Nephron (organoid): Measurements from ENCODE around the gene IGF2R.
A peak's percentile ranks its signal among the peaks of the same experiment; 100 is the strongest.

Experiments
- H3K27ac Mint-ChIP-seq, 3 experiments: 2 replicates each; pipeline ENCODE4 v1.8.0; 2020; ENCODE audit warnings: mixed read lengths in 3 of 3, mild to moderate bottlenecking in 2 of 3, moderate library complexity in 1 of 3
- H3K27me3 Mint-ChIP-seq: 2 replicates; pipeline ENCODE4 v1.8.0; 2021; ENCODE audit warnings: low read depth, mild to moderate bottlenecking, moderate library complexity, mixed read lengths
- H3K36me3 Mint-ChIP-seq: 2 replicates; pipeline ENCODE4 v1.8.0; 2020; ENCODE audit warnings: low read depth, mixed read lengths
- H3K4me1 Mint-ChIP-seq: 2 replicates; pipeline ENCODE4 v1.8.0; 2020; ENCODE audit warnings: mixed read lengths
- H3K4me3 Mint-ChIP-seq, 3 experiments: 2 replicates each; pipeline ENCODE4 v1.8.0; 2020; ENCODE audit warnings: mild to moderate bottlenecking in 3 of 3, mixed read lengths in 3 of 3, moderate library complexity in 2 of 3
- H3K9me3 Mint-ChIP-seq: 2 replicates; pipeline ENCODE4 v1.8.0; 2020; ENCODE audit warnings: mixed read lengths
- TF ChIP-seq, protein P1 (sequence below), 3 experiments: fragments of 200-600 bp; sonication (generic); IDR thresholded peaks; one replicate each; pipeline ENCODE4 v1.5.0; 2021; ENCODE audit warnings: antibody characterized with exemption in 3 of 3; ENCODE audit not compliant: unreplicated experiment in 3 of 3

The IGF2R gene

DNA sequence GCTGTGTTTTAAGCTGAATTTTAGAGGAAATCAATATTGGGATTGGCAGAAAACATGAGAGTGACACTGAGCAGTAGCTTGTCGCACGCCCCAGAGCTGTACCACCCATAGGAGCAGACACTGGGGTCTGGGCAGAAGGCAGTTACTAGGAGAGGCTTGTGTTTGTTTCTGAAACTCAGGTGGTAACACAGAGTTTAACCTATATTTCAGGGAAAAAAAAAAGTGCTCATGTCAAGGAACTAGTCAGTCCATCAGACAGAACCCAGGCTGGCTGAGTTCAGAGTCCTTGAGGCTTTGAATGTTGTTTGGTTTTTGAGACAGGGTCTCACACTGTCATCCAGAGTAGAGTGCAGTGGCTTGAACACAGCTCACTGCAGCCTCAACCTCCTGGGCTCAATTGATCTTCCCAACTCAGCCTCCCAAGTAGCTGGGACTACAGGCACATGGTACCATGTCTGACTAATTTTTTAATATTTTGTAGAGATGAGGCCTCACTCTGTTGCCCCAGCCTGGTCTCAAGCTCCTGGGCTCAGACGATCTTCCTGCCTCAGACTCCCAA, 159.3 kb downstream of the IGF2R start:
- TF ChIP-seq, protein P1, sequence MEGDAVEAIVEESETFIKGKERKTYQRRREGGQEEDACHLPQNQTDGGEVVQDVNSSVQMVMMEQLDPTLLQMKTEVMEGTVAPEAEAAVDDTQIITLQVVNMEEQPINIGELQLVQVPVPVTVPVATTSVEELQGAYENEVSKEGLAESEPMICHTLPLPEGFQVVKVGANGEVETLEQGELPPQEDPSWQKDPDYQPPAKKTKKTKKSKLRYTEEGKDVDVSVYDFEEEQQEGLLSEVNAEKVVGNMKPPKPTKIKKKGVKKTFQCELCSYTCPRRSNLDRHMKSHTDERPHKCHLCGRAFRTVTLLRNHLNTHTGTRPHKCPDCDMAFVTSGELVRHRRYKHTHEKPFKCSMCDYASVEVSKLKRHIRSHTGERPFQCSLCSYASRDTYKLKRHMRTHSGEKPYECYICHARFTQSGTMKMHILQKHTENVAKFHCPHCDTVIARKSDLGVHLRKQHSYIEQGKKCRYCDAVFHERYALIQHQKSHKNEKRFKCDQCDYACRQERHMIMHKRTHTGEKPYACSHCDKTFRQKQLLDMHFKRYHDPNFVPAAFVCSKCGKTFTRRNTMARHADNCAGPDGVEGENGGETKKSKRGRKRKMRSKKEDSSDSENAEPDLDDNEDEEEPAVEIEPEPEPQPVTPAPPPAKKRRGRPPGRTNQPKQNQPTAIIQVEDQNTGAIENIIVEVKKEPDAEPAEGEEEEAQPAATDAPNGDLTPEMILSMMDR (IDR thresholded peaks at IDR 0.05; ENCODE audit: unreplicated experiment in 3 of 3) = no peak
- Mint-ChIP-seq H3K4me1 (no peaks in the 10 kb centered on the region), H3K27me3 (no peaks in the 10 kb centered on the region), H3K36me3 (peaks cover 16% of the 10 kb centered on the region), H3K4me3 (no peak overlapping the region), H3K9me3 (no peaks in the 10 kb centered on the region), H3K27ac (peak overlapping the region in 1 of 3 experiments; percentile 46)

DNA sequence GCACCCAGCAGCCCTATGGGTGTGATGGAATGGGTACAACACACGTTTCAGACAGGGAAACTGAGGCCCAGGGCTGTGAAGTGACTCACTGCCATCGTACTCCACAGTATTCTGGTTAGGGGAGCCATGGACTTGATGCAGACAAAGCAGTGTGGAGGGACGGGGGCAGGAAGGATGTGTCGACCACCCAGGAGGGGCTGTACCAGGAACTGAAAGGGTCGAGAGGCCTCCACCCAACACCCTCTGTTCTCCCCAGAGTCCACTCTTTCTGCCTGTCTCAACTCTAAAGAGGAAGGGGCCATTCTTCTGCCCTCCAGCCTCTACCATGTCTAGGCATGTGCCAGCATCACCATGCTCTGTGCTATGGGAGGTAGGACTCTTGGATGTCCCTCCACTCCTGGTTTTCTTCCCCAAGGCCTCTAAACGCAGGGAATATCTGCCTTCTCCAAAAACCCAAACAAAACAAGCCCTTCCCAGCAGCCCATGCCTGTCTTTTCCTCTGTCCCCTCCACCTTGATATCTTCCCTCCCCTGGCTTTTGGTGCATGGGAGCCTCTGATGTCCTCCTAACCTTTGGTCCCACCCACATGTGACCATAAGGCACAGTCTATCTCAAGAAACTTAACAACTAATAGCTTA, 160.1 kb downstream of the IGF2R start:
- TF ChIP-seq, protein P1 (IDR thresholded peaks at IDR 0.05; ENCODE audit: unreplicated experiment in 3 of 3) = no peak
- H3K4me3 Mint-ChIP-seq = no peak overlapping the region
- H3K4me1 Mint-ChIP-seq = no peaks in the 10 kb centered on the region
- peaks cover 14% of the 10 kb centered on the region for H3K36me3 Mint-ChIP-seq
- H3K9me3 Mint-ChIP-seq = no peaks in the 10 kb centered on the region
- H3K27ac Mint-ChIP-seq = no peak overlapping the region
- H3K27me3 Mint-ChIP-seq = no peaks in the 10 kb centered on the region

DNA sequence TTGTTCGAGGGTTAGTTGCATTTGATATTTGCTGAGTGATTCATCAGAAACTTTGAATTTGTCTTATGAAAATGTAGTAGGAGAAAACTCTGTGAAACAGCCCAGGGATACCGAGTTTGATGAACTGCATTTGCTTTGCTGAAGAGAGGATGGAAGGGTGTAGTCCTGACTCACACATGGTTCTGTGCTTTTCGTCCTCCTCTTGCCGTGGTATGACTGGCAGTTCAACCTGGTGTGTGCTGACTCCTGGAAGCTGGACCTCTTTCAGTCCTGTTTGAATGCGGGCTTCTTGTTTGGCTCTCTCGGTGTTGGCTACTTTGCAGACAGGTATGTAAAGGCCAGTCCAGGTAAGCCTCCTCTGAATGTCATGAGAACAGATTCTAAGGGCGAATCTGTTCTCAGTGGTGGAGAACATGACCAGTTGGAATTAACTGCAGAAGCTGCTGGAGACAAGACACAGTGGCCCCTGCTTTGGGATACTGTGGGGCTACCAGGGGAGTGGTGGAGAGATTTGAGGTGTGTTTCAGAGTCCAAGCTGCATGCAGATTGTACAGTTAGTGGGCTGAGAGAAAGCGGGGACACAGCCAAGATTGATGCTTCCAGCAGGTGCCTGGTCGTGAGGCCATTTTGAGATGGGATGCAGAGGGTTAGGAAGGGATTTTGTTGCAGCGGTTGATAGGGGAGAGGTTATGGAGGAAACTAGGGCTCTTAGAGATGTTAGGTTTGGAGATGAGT, 161.2 kb downstream of the IGF2R start:
- Mint-ChIP-seq H3K27ac (no peak overlapping the region), H3K9me3 (no peaks in the 10 kb centered on the region), H3K36me3 (peaks cover 7% of the 10 kb centered on the region), H3K27me3 (peaks cover under 1% of the 10 kb centered on the region), H3K4me3 (no peak overlapping the region), H3K4me1 (no peaks in the 10 kb centered on the region)
- TF ChIP-seq, protein P1 (IDR thresholded peaks at IDR 0.05; ENCODE audit: unreplicated experiment in 3 of 3) = no peak

DNA sequence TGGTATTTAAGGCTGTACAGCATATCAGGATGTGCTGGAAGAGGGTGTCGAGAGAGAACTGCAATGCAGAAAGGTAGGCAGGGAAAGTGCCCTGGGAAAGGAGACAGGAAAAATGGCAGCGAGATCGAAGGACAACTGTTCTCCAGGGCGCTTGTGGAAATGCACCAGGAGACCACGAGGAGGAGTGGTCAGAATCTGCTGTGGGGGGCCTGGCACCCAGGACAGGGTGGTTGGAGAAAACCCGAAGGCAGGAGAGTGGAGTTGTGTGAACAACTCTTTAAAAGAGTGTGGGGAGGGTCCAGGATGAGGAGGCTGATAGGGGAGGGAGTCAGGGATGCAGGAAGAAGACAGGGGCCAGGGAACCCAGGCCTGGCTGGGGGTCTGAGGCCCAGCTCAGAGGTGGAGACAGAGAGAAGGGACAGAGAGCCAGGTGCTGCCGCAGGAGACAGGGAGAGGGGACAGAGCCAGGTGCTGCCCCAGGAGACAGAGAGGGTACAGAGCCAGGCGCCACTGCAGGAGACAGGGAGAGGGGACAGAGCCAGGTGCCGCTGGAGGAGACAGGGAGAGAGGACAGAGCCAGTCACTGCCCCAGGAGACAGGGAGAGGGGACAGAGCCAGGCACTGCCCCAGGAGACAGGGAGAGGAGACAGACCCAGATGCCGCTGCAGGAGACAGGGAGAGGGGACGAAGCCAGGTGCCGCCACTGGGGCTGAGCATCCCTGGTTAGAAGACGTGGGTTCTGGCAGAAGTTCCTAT, 162.0 kb downstream of the IGF2R start:
- Mint-ChIP-seq H3K4me3 (no peak overlapping the region), H3K9me3 (no peaks in the 10 kb centered on the region), H3K4me1 (no peaks in the 10 kb centered on the region), H3K27ac (no peak overlapping the region), H3K27me3 (peaks cover 4% of the 10 kb centered on the region), H3K36me3 (peaks cover 4% of the 10 kb centered on the region)
- TF ChIP-seq, protein P1 (IDR thresholded peaks at IDR 0.05; ENCODE audit: unreplicated experiment in 3 of 3) = no peak

GRCh38 chr6:160131636-160132296, 162.9 kb downstream of the IGF2R start:
- TF ChIP-seq, protein P1 (IDR thresholded peaks at IDR 0.05; ENCODE audit: unreplicated experiment in 3 of 3) = no peak
- H3K4me1 Mint-ChIP-seq = no peaks in the 10 kb centered on the region
- H3K27ac Mint-ChIP-seq = no peak overlapping the region
- no peak overlapping the region for H3K4me3 Mint-ChIP-seq
- peaks cover 8% of the 10 kb centered on the region for H3K27me3 Mint-ChIP-seq
- H3K9me3 Mint-ChIP-seq = no peaks in the 10 kb centered on the region
- peaks cover 4% of the 10 kb centered on the region for H3K36me3 Mint-ChIP-seq
